Nephron (organoid): ENCODE results near the gene ADARB1.
A peak's percentile ranks its signal among the peaks of the same experiment; 100 is the strongest.

Experiments used
- H3K27ac Mint-ChIP-seq, 3 experiments: 2 replicates each; pipeline ENCODE4 v1.8.0; 2020; ENCODE audit warnings: mixed read lengths in 3 of 3, mild to moderate bottlenecking in 2 of 3, moderate library complexity in 1 of 3
- H3K27me3 Mint-ChIP-seq: 2 replicates; pipeline ENCODE4 v1.8.0; 2021; ENCODE audit warnings: low read depth, mild to moderate bottlenecking, moderate library complexity, mixed read lengths
- H3K36me3 Mint-ChIP-seq: 2 replicates; pipeline ENCODE4 v1.8.0; 2020; ENCODE audit warnings: low read depth, mixed read lengths
- H3K4me1 Mint-ChIP-seq: 2 replicates; pipeline ENCODE4 v1.8.0; 2020; ENCODE audit warnings: mixed read lengths
- H3K4me3 Mint-ChIP-seq, 3 experiments: 2 replicates each; pipeline ENCODE4 v1.8.0; 2020; ENCODE audit warnings: mild to moderate bottlenecking in 3 of 3, mixed read lengths in 3 of 3, moderate library complexity in 2 of 3
- H3K9me3 Mint-ChIP-seq: 2 replicates; pipeline ENCODE4 v1.8.0; 2020; ENCODE audit warnings: mixed read lengths
- CTCF ChIP-seq, 3 experiments: fragments of 200-600 bp; sonication (generic); IDR thresholded peaks; one replicate each; pipeline ENCODE4 v1.5.0; 2021; ENCODE audit warnings: antibody characterized with exemption in 3 of 3; ENCODE audit not compliant: unreplicated experiment in 3 of 3

Gene ADARB1

GRCh38 chr21:45037986-45038385 lies 36.4 kb upstream of the ADARB1 start:
- H3K4me1 Mint-ChIP-seq = peaks cover 34% of the 10 kb centered on the region
- H3K4me3 Mint-ChIP-seq = no peak overlapping the region
- TF ChIP-seq CTCF (IDR thresholded peaks at IDR 0.05; ENCODE audit: unreplicated experiment in 3 of 3) = no peak
- peaks cover 28% of the 10 kb centered on the region for H3K27me3 Mint-ChIP-seq
- peaks cover 16% of the 10 kb centered on the region for H3K9me3 Mint-ChIP-seq
- peaks cover 3% of the 10 kb centered on the region for H3K36me3 Mint-ChIP-seq
- no peak overlapping the region for H3K27ac Mint-ChIP-seq

DNA sequence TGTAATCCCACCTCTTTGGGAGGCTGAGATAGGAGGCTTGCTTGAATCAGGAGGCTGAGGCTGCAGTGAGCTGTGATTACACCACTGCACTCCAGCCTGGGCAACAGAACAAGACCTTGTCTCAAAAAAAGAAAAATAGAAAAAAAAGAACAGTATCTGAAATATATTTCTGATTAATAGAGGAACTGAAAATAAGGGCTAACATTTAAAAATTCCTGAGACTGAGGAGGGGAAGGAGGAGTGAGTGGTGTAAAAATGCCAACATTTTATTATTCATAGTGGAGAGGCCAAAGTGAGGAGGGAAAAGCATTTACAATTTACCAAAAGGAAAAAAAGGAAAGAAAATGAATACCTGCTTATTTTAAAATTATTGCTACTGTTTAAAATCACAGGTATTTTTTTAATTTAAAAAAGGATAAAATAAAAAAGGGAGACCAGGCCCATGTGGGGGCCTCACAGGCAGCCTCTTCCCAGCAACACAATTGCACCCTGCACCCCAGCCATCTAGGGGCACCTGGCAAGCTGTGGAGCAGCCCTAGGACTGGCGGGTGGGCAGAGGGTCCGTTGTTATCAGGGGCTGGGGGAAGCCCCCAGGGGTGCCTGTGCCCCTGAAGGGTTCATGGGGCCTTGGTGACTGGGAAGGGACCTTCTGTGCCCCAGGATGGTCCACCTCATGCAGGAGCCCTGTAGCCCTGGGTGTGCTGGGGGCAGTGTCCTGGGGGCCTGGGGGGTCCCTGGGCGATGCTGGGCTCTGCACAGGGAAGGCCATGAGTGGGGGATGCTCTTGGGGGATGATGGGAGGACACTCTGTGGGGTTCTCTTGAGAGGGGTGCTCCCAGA lies 34.8 kb upstream of the ADARB1 start:
- Mint-ChIP-seq H3K4me1 (peaks cover 19% of the 10 kb centered on the region), H3K27me3 (peaks cover 20% of the 10 kb centered on the region), H3K4me3 (no peak overlapping the region), H3K36me3 (peaks cover 3% of the 10 kb centered on the region), H3K27ac (peak overlapping the region in 1 of 3 experiments; percentile 26), H3K9me3 (peaks cover 16% of the 10 kb centered on the region)
- no peak for TF ChIP-seq CTCF (IDR thresholded peaks at IDR 0.05; ENCODE audit: unreplicated experiment in 3 of 3)

- H3K27me3 Mint-ChIP-seq = peaks cover 27% of the 10 kb centered on the region
- peaks cover 18% of the 10 kb centered on the region for H3K9me3 Mint-ChIP-seq
- no peak for TF ChIP-seq CTCF (IDR thresholded peaks at IDR 0.05; ENCODE audit: unreplicated experiment in 3 of 3)
- H3K4me1 Mint-ChIP-seq = peaks cover 18% of the 10 kb centered on the region
- no peak overlapping the region for H3K27ac Mint-ChIP-seq
- H3K36me3 Mint-ChIP-seq = peaks cover 3% of the 10 kb centered on the region
- H3K4me3 Mint-ChIP-seq = no peak overlapping the region
Observed at GRCh38 chr21:45040157-45040711, 34.1 kb upstream of the ADARB1 start.

GRCh38 chr21:45040739-45041138 lies 33.6 kb upstream of the ADARB1 start:
- Mint-ChIP-seq H3K4me1 (peaks cover 13% of the 10 kb centered on the region), H3K27me3 (peaks cover 29% of the 10 kb centered on the region), H3K4me3 (no peak overlapping the region), H3K27ac (peak overlapping the region in 1 of 3 experiments; percentile 52), H3K36me3 (peaks cover 3% of the 10 kb centered on the region), H3K9me3 (peaks cover 16% of the 10 kb centered on the region)
- no peak for TF ChIP-seq CTCF (IDR thresholded peaks at IDR 0.05; ENCODE audit: unreplicated experiment in 3 of 3)

- no peak overlapping the region for H3K4me3 Mint-ChIP-seq
- peaks cover 11% of the 10 kb centered on the region for H3K4me1 Mint-ChIP-seq
- H3K36me3 Mint-ChIP-seq = no peaks in the 10 kb centered on the region
Observed at GRCh38 chr21:45041351-45041805, 33.0 kb upstream of the ADARB1 start.

More at GRCh38 chr21:45041351-45041805, 33.0 kb upstream of the ADARB1 start:
- no peak overlapping the region for H3K27ac Mint-ChIP-seq
- no peak for TF ChIP-seq CTCF (IDR thresholded peaks at IDR 0.05; ENCODE audit: unreplicated experiment in 3 of 3)
- peaks cover 13% of the 10 kb centered on the region for H3K9me3 Mint-ChIP-seq
- H3K27me3 Mint-ChIP-seq = peaks cover 27% of the 10 kb centered on the region
